H1 (cell line): ENCODE results near the gene MKNK2. TPM values are rescaled to one million over a fixed set of nuclear protein-coding genes. Genes with fewer than 3 reads are reported as not detected.

Experiments
- CTCF ChIA-PET: fragments of 300-600 bp; sonication (Branson Sonifier 250); formaldehyde crosslinking; loops from one replicate; lab custom pipeline; 2021; ENCODE audit not compliant: partially characterized antibody; lab: Charles Lee
- POLR2A ChIA-PET: fragments of 300-600 bp; sonication (Branson Sonifier 250); formaldehyde crosslinking; loops from one replicate; lab custom pipeline; 2021; ENCODE audit warnings: inconsistent platforms; ENCODE audit not compliant: partially characterized antibody; lab: Charles Lee
- DNase-seq, 2 experiments: peaks; one replicate each; pipeline versions ENCODE4 v3.0.0 to v3.0.0-alpha.2; 2010 to 2022; ENCODE audit warnings: low spot score in 2 of 2, low read depth in 1 of 2, mixed read lengths in 1 of 2
- FAIRE-seq: peaks from 2 replicates; lab custom pipeline; 2011; peaks lifted over from hg19 to GRCh38; lab: Jason Lieb, UNC
- H2AFZ ChIP-seq: 2 replicates; pipeline ENCODE4 v1.8.1; 2012; ENCODE audit warnings: low read length, inconsistent platforms
- H2AK5ac ChIP-seq: 2 replicates; pipeline ENCODE4 v1.6.1; 2013; ENCODE audit warnings: low read depth, low read length
- H2BK120ac ChIP-seq: replicated peaks from 2 replicates; pipeline ENCODE3; 2013; ENCODE audit warnings: low read depth, low read length, inconsistent platforms
- H2BK12ac ChIP-seq: 2 replicates; pipeline ENCODE4 v1.6.1; 2013; ENCODE audit warnings: low read depth, low read length
- H2BK15ac ChIP-seq: 2 replicates; pipeline ENCODE4 v1.6.1; 2013; ENCODE audit warnings: low read length
- H2BK20ac ChIP-seq: 2 replicates; pipeline ENCODE4 v1.6.1; 2013; ENCODE audit warnings: low read length
- H2BK5ac ChIP-seq: 2 replicates; pipeline ENCODE4 v1.6.1; 2013; ENCODE audit warnings: low read depth, low read length
- H3K14ac ChIP-seq: 2 replicates; pipeline ENCODE4 v1.6.1; 2013; ENCODE audit warnings: inconsistent platforms; ENCODE audit not compliant: insufficient read length
- H3K18ac ChIP-seq: 2 replicates; pipeline ENCODE4 v1.6.1; 2013; ENCODE audit warnings: low read length; ENCODE audit errors: extremely low read depth
- H3K23ac ChIP-seq: 2 replicates; pipeline ENCODE4 v1.6.1; 2013; ENCODE audit warnings: inconsistent platforms; ENCODE audit not compliant: insufficient read length
- H3K23me2 ChIP-seq: 2 replicates; pipeline ENCODE4 v1.6.1; 2013; ENCODE audit warnings: low read depth, low read length
- H3K27ac ChIP-seq: 2 replicates; pipeline ENCODE4 v1.6.1; 2011; ENCODE audit warnings: low read depth, low read length, inconsistent platforms
- H3K27me3 ChIP-seq, 4 experiments: replicated peaks in 1 of 4; 1 replicate in 1 of 4; 2 replicates in 3 of 4; pipeline versions ENCODE4 v1.6.1 to v1.8.1; 2011 to 2013; ENCODE audit warnings: low read length in 3 of 4, mild to moderate bottlenecking in 3 of 4, inconsistent platforms in 2 of 4, mixed read lengths in 2 of 4, moderate library complexity in 1 of 4; ENCODE audit not compliant: control insufficient read depth in 3 of 4, insufficient read depth in 3 of 4; ENCODE audit errors: extremely low read depth in 1 of 4
- H3K36me3 ChIP-seq, 4 experiments: 2 replicates each; pipeline versions ENCODE4 v1.6.1 to v1.8.1; 2011 to 2013; ENCODE audit warnings: mild to moderate bottlenecking in 4 of 4, low read length in 3 of 4, moderate library complexity in 2 of 4, control low read depth in 1 of 4, inconsistent platforms in 1 of 4; ENCODE audit not compliant: insufficient read depth in 4 of 4, control insufficient read depth in 2 of 4
- H3K4ac ChIP-seq: replicated peaks from 2 replicates; pipeline ENCODE3; 2013; ENCODE audit warnings: low read length, low read depth, mixed read lengths, inconsistent platforms; ENCODE audit not compliant: insufficient read length
- H3K4me1 ChIP-seq, 4 experiments: replicated peaks in 1 of 4; 1 replicate in 1 of 4; 2 replicates in 3 of 4; pipeline versions ENCODE4 v1.6.1 to v1.8.1; 2011 to 2013; ENCODE audit warnings: low read length in 3 of 4, inconsistent platforms in 2 of 4, mixed read lengths in 1 of 4; ENCODE audit not compliant: insufficient read depth in 4 of 4, control insufficient read depth in 3 of 4
- H3K4me2 ChIP-seq, 2 experiments: 2 replicates each; pipeline versions ENCODE4 v1.6.1 to v1.8.1; 2011 to 2013; ENCODE audit warnings: low read depth in 2 of 2, low read length in 2 of 2, control low read depth in 1 of 2, inconsistent platforms in 1 of 2, mild to moderate bottlenecking in 1 of 2; ENCODE audit not compliant: insufficient read depth in 1 of 2
- H3K4me3 ChIP-seq, 4 experiments: fragments of 200-600, 300-600 bp in 1 of 4; sonication (generic), shearing (Covaris generic), sonication (Bioruptor Twin) in 1 of 4; 2 replicates each; pipeline versions ENCODE4 v1.5.1 to v1.8.1; 2011 to 2016; ENCODE audit warnings: low read length in 4 of 4, low read depth in 3 of 4, control low read depth in 2 of 4, inconsistent platforms in 2 of 4, mild to moderate bottlenecking in 2 of 4, mixed read lengths in 1 of 4, moderate library complexity in 1 of 4; ENCODE audit not compliant: insufficient read depth in 2 of 4; ENCODE audit errors: extremely low read depth in 1 of 4
- H3K56ac ChIP-seq: replicated peaks from 2 replicates; pipeline ENCODE3; 2013; ENCODE audit warnings: low read depth, mild to moderate bottlenecking, mixed read lengths, low read length, inconsistent platforms; ENCODE audit not compliant: insufficient read length
- H3K79me1 ChIP-seq: 2 replicates; pipeline ENCODE4 v1.6.1; 2013; ENCODE audit warnings: low read depth, low read length, control low read depth
- H3K79me2 ChIP-seq, 2 experiments: 2 replicates each; pipeline versions ENCODE4 v1.6.1 to v1.8.1; 2012 to 2013; ENCODE audit warnings: low read length in 2 of 2, mild to moderate bottlenecking in 2 of 2, inconsistent platforms in 1 of 2; ENCODE audit not compliant: insufficient read depth in 2 of 2, control insufficient read depth in 1 of 2
- H3K9ac ChIP-seq, 4 experiments: replicated peaks in 1 of 4; 1 replicate in 1 of 4; 2 replicates in 3 of 4; pipeline versions ENCODE4 v1.6.1 to v1.8.1; 2011 to 2013; ENCODE audit warnings: low read depth in 3 of 4, low read length in 3 of 4, control low read depth in 2 of 4, mild to moderate bottlenecking in 2 of 4, moderate library complexity in 2 of 4, inconsistent platforms in 1 of 4; ENCODE audit errors: extremely low read depth in 1 of 4
- H3K9me3 ChIP-seq, 2 experiments: 2 replicates each; pipeline versions ENCODE4 v1.6.1 to v1.8.1; 2012 to 2013; ENCODE audit warnings: mild to moderate bottlenecking in 2 of 2, moderate library complexity in 2 of 2, control low read depth in 1 of 2, inconsistent platforms in 1 of 2, low read depth in 1 of 2, low read length in 1 of 2, mixed read lengths in 1 of 2; ENCODE audit not compliant: insufficient read depth in 2 of 2
- H4K20me1 ChIP-seq, 2 experiments: replicated peaks in 1 of 2; 2 replicates each; pipeline versions ENCODE3 to v1.8.1; 2011 to 2013; ENCODE audit warnings: inconsistent platforms in 2 of 2, low read length in 2 of 2, mild to moderate bottlenecking in 1 of 2; ENCODE audit not compliant: insufficient read depth in 2 of 2, control insufficient read depth in 1 of 2
- H4K5ac ChIP-seq: 2 replicates; pipeline ENCODE4 v1.6.1; 2013; ENCODE audit warnings: low read length, low read depth, mixed read lengths, inconsistent platforms; ENCODE audit not compliant: insufficient read length
- H4K8ac ChIP-seq: 2 replicates; pipeline ENCODE4 v1.8.0; 2013; ENCODE audit warnings: mild to moderate bottlenecking, moderate library complexity, low read length, inconsistent platforms; ENCODE audit not compliant: insufficient read depth; ENCODE audit errors: extremely low read depth
- H4K91ac ChIP-seq: replicated peaks from 2 replicates; pipeline ENCODE3; 2013; ENCODE audit warnings: low read length, mixed read lengths, inconsistent platforms; ENCODE audit not compliant: insufficient read length
- BRCA1 ChIP-seq: IDR thresholded peaks from 2 replicates; pipeline ENCODE4 v1.6.1; 2012; ENCODE audit warnings: low read depth, low read length, improper control_type of control experiment
- RXRA ChIP-seq: IDR thresholded peaks from 2 replicates; pipeline ENCODE4 v1.6.1; 2011; ENCODE audit warnings: low read depth, mild to moderate bottlenecking, low read length, moderate library complexity; ENCODE audit not compliant: insufficient read depth
- SP1 ChIP-seq: IDR thresholded peaks from 2 replicates; pipeline ENCODE4 v1.6.1; 2011; ENCODE audit warnings: low read depth, low read length
- TAF1 ChIP-seq: IDR thresholded peaks from 2 replicates; pipeline ENCODE4 v1.6.1; 2011; ENCODE audit warnings: mild to moderate bottlenecking, low read depth, low read length
- WGBS, 2 experiments: shearing (Covaris generic) in 1 of 2; methylation state at CpG; one replicate each; pipeline versions ENCODE4 v1.1.6 to v1.1.7; 2013 to 2015; ENCODE audit warnings: low lambda C conversion rate in 2 of 2, mixed read lengths in 2 of 2, inconsistent platforms in 1 of 2, low coverage in 1 of 2, missing lambda C conversion rate in 1 of 2; ENCODE audit not compliant: insufficient replicate concordance in 2 of 2, insufficient coverage in 1 of 2, insufficient read length in 1 of 2; ENCODE audit errors: extremely low coverage in 1 of 2, missing lambda C conversion rate in 1 of 2; 5-methylcytosine and 5-hydroxymethylcytosine counted together
- polyA plus RNA-seq, 7 experiments: library from polyadenylated mRNA; depleted of rRNA in 3 of 7; stranded (reverse) in 5 of 7; unstranded in 2 of 7; fragments of >200 nt in 5 of 7; fragments of 200-250 nt in 2 of 7; gene quantifications; 1 replicate in 5 of 7; 2 replicates in 1 of 7; 4 replicates in 1 of 7; pipeline versions ENCODE4 v1.2.1 to v1.2.3, GENCODE V29; 2011 to 2013; ENCODE audit warnings: missing spikeins in 2 of 7, mixed read lengths in 2 of 7
- total RNA-seq: library from RNA; stranded (reverse); fragmentation: NEBNext Ultra II Directional; extraction: Animal tissue kit (Norgen Biotek cat#: 25700); gene quantifications from 2 replicates; pipeline ENCODE4 v1.2.1, GENCODE V29; 2021
- TF ChIP-seq, protein P1 (sequence below): IDR thresholded peaks from 2 replicates; pipeline ENCODE4 v1.6.1; 2012; ENCODE audit warnings: inconsistent platforms

MKNK2 gene
- total and polyA plus RNA-seq, 2 of the 8 experiments (the other 6 are each of a cell fraction or from before 2014, with no cell fraction given) = 163 to 166 TPM

DNA sequence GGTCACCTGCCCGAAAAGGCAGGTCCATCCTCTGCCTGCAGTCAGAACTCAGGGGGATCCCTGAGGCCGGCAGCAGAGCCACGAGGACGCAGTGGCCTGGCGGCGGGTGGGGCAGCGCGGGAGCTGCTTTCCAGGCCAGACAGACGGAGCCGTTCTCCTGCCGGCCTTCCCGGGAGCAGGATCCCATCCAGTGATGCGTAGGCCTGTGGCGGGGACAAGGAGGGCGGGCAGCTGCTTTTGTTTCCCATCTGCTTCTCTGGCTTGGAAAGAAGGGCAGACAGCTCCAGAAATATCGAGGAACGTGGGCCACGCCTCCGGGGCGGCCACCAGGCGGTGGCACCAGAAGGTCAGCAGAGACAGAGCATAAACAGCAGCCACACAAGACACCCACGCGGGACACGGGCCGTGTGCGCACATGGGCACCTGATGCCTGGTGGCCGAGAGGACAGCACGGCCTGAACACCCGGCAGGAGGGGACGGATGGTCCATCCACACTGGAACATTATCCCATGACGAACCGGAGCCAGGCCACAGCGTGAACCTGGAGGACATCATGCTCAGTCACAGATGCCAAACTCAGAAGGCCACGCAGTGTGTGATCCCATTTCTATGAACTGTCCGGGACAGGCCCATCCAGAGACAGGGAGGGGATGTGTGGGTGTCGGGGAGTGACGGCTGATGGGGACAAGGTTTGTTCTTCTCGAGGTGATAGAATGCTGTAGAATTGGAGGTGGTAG is 13.9 kb upstream of the MKNK2 start:
- Histone ChIP-seq H3K27ac (no peak overlapping the region), H2AFZ (no peak overlapping the region)
- TF ChIP-seq TAF1 = no peak
- no peak for TF ChIP-seq RXRA
- TF ChIP-seq BRCA1 = no peak
- TF ChIP-seq, protein P1, sequence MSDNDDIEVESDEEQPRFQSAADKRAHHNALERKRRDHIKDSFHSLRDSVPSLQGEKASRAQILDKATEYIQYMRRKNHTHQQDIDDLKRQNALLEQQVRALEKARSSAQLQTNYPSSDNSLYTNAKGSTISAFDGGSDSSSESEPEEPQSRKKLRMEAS = no peak
- TF ChIP-seq SP1 = no peak

More for the DNA sequence above, 13.9 kb upstream of the MKNK2 start:
- Histone ChIP-seq H3K9me3 (no peaks in the 10 kb centered on the region), H2BK20ac (no peak overlapping the region), H3K4me2 (no peak overlapping the region), H4K8ac (no peak overlapping the region; the same call in none of the 2 replicates), H4K20me1 (no peaks in the 10 kb centered on the region), H3K23ac (no peak overlapping the region), H2BK5ac (no peak overlapping the region), H2AK5ac (no peak overlapping the region), H3K36me3 (no peaks in the 10 kb centered on the region), H3K23me2 (peaks cover 5% of the 10 kb centered on the region; the same call in 1 of the 2 replicates), H2BK120ac (no peak overlapping the region), H3K4ac (no peak overlapping the region), H2BK12ac (peak overlapping the region; percentile 2; the same call in 1 of the 2 replicates), H3K27me3 (no peaks in the 10 kb centered on the region), H3K14ac (no peak overlapping the region), H3K79me1 (no peaks in the 10 kb centered on the region), H4K91ac (peak overlapping the region; percentile 30), H3K56ac (no peak overlapping the region), H3K4me1 (peaks cover 4 to 14% (median 11%) of the 10 kb centered on the region in 4 experiments), H4K5ac (no peak overlapping the region), H3K79me2 (no peaks in the 10 kb centered on the region), H3K9ac (no peak overlapping the region), H3K4me3 (no peak overlapping the region), H2BK15ac (no peak overlapping the region), H3K18ac (no peak overlapping the region)
- ChIA-PET CTCF (interaction anchor here (0.9 to 1.2 kb wide), 3 partner anchors 16 to 135 kb away, joined by 3 to 4 read pairs (median 3); no protein-coding TSS in a partner anchor), POLR2A (interaction anchor here (0.9 kb wide), 1 partner anchor 14 kb away, joined by 3 read pairs; the partner anchor contains the start of gene MKNK2)
- 96% methylated on average over 34 of the region's 38 CpGs; no CpG with 5 or more reads in 1 of the 2 experiments for WGBS, 2 experiments
- DNase-seq = no peak
- no peak for FAIRE-seq
